ENCODE results near the gene PGAP3.
A peak's percentile ranks its signal among the peaks of the same experiment; 100 is the strongest.
"Not testable (repeated sequence)": the region's sequence is repeated elsewhere in the genome, so short reads cannot be mapped to it uniquely, and the experiment has no call there.

Gene PGAP3

GRCh38 chr17:39687546-39688474, at the start of gene PGAP3:
TSS of gene PGAP3 (minus strand) at chr17:39688057. CDS start at chr17:39688014, 43 bp downstream.
- peak; percentile 92 for DNase-seq

GRCh38 chr17:39737206-39737759, 49.4 kb upstream of the PGAP3 start:
- DNase-seq = no peak

- DNase-seq = peak; percentile 15
Measured at GRCh38 chr17:39736319-39737165, 48.7 kb upstream of the PGAP3 start.

- no peak for DNase-seq
Measured at GRCh38 chr17:39735882-39736281, 48.0 kb upstream of the PGAP3 start.

GRCh38 chr17:39732586-39732985, 44.7 kb upstream of the PGAP3 start:
- no peak for DNase-seq

- peak; percentile 80 for DNase-seq
Measured at GRCh38 chr17:39730095-39730921, 42.5 kb upstream of the PGAP3 start, which contains the start of gene MIEN1. TSS of gene MIEN1 (minus strand) at chr17:39730532. CDS start at chr17:39730495, 37 bp downstream.

- no peak for DNase-seq
Measured at GRCh38 chr17:39729280-39729851, 41.5 kb upstream of the PGAP3 start.

GRCh38 chr17:39727556-39727955, 39.7 kb upstream of the PGAP3 start:
- no peak for DNase-seq

GRCh38 chr17:39726617-39727016, 38.8 kb upstream of the PGAP3 start:
- DNase-seq = no peak

- not testable (repeated sequence) for DNase-seq
Measured at GRCh38 chr17:39725923-39726322, 38.1 kb upstream of the PGAP3 start.

- DNase-seq = no peak
Measured at GRCh38 chr17:39724731-39725130, 36.9 kb upstream of the PGAP3 start.

- no peak for DNase-seq
Measured at GRCh38 chr17:39722965-39723848, 35.4 kb upstream of the PGAP3 start.

- DNase-seq = no peak
Measured at GRCh38 chr17:39722104-39722503, 34.2 kb upstream of the PGAP3 start.

- no peak for DNase-seq
Measured at GRCh38 chr17:39719563-39720355, 31.9 kb upstream of the PGAP3 start.

- DNase-seq = no peak
Measured at GRCh38 chr17:39717660-39718059, 29.8 kb upstream of the PGAP3 start.

- DNase-seq = no peak
Measured at GRCh38 chr17:39716879-39717536, 29.2 kb upstream of the PGAP3 start.

- DNase-seq = no peak
Measured at GRCh38 chr17:39716073-39716818, 28.4 kb upstream of the PGAP3 start.

- no peak for DNase-seq
Measured at GRCh38 chr17:39715375-39716072, 27.7 kb upstream of the PGAP3 start.

Data from fibroblast of skin of right quadriceps (primary cell).